Astrocyte (in vitro differentiated cells and primary cell): ENCODE data around the gene CXCR5. TPM values are rescaled to one million over a fixed set of nuclear protein-coding genes. Genes with fewer than 3 reads are reported as not detected.

Experiments used
- DNase-seq: peaks from one replicate; pipeline ENCODE4 v3.0.0-alpha.2; 2010; ENCODE audit warnings: low read depth
- FAIRE-seq: peaks from 2 replicates; lab custom pipeline; 2011; peaks lifted over from hg19 to GRCh38; lab: Jason Lieb, UNC
- H2AFZ ChIP-seq: 2 replicates; pipeline ENCODE4 v1.6.0; 2012; ENCODE audit warnings: low read depth, low read length, inconsistent platforms
- H3K27ac ChIP-seq: 2 replicates; pipeline ENCODE4 v1.5.1; 2011; ENCODE audit warnings: low read depth, low read length, inconsistent platforms
- H3K27me3 ChIP-seq: 2 replicates; pipeline ENCODE4 v1.6.0; 2011; ENCODE audit warnings: low read length, inconsistent platforms; ENCODE audit not compliant: insufficient read depth
- H3K36me3 ChIP-seq: 2 replicates; pipeline ENCODE4 v1.5.1; 2011; ENCODE audit warnings: low read length, inconsistent platforms; ENCODE audit not compliant: insufficient read depth
- H3K4me1 ChIP-seq: 2 replicates; pipeline ENCODE4 v1.5.1; 2011; ENCODE audit warnings: low read length, inconsistent platforms; ENCODE audit not compliant: insufficient read depth
- H3K4me2 ChIP-seq: 2 replicates; pipeline ENCODE4 v1.6.0; 2012; ENCODE audit warnings: low read length, inconsistent platforms
- H3K4me3 ChIP-seq: 2 replicates; pipeline ENCODE4 v1.5.1; 2011; ENCODE audit warnings: low read depth, mild to moderate bottlenecking, low read length, inconsistent platforms; ENCODE audit not compliant: insufficient read depth
- H3K79me2 ChIP-seq: 2 replicates; pipeline ENCODE4 v1.6.0; 2012; ENCODE audit warnings: mild to moderate bottlenecking, low read length, inconsistent platforms; ENCODE audit not compliant: insufficient read depth
- H3K9ac ChIP-seq: 2 replicates; pipeline ENCODE4 v1.6.0; 2012; ENCODE audit warnings: mild to moderate bottlenecking, low read length, inconsistent platforms
- H3K9me3 ChIP-seq: 2 replicates; pipeline ENCODE4 v1.5.1; 2012; ENCODE audit warnings: low read depth, mild to moderate bottlenecking, low read length, inconsistent platforms; ENCODE audit not compliant: insufficient read depth
- H4K20me1 ChIP-seq: 2 replicates; pipeline ENCODE4 v1.6.0; 2012; ENCODE audit warnings: low read length, inconsistent platforms; ENCODE audit not compliant: insufficient read depth
- H3K27ac Mint-ChIP-seq: one replicate; pipeline ENCODE4 v1.8.0; 2021; ENCODE audit warnings: mild to moderate bottlenecking, mixed read lengths; ENCODE audit not compliant: unreplicated experiment
- H3K27me3 Mint-ChIP-seq: one replicate; pipeline ENCODE4 v1.8.0; 2021; ENCODE audit warnings: low read depth, mixed read lengths; ENCODE audit not compliant: unreplicated experiment
- H3K36me3 Mint-ChIP-seq: one replicate; pipeline ENCODE4 v1.8.0; 2021; ENCODE audit warnings: low read depth, mixed read lengths; ENCODE audit not compliant: unreplicated experiment
- H3K4me1 Mint-ChIP-seq: one replicate; pipeline ENCODE4 v1.8.0; 2021; ENCODE audit warnings: low read depth, mixed read lengths; ENCODE audit not compliant: unreplicated experiment
- H3K4me3 Mint-ChIP-seq: one replicate; pipeline ENCODE4 v1.8.0; 2021; ENCODE audit warnings: mild to moderate bottlenecking, moderate library complexity, mixed read lengths; ENCODE audit not compliant: unreplicated experiment
- H3K9me3 Mint-ChIP-seq: one replicate; pipeline ENCODE4 v1.8.0; 2021; ENCODE audit warnings: mild to moderate bottlenecking, mixed read lengths; ENCODE audit not compliant: unreplicated experiment
- EZH2 ChIP-seq: IDR thresholded peaks from 2 replicates; pipeline ENCODE4 v1.6.1; 2012; ENCODE audit warnings: mild to moderate bottlenecking, low read length, inconsistent platforms; ENCODE audit not compliant: insufficient read depth
- total RNA-seq: library from RNA; stranded (reverse); gene quantifications from 2 replicates; pipeline ENCODE4 v1.2.1, GENCODE V29; 2021
- TF ChIP-seq, protein P1 (sequence below): IDR thresholded peaks from 2 replicates; pipeline ENCODE4 v1.5.1; 2011; ENCODE audit warnings: low read depth, mild to moderate bottlenecking, inconsistent platforms, low read length, moderate library complexity; ENCODE audit not compliant: insufficient read depth

Gene CXCR5
- total RNA-seq, 1 donor from 2014 or later = 0.07 TPM

DNA sequence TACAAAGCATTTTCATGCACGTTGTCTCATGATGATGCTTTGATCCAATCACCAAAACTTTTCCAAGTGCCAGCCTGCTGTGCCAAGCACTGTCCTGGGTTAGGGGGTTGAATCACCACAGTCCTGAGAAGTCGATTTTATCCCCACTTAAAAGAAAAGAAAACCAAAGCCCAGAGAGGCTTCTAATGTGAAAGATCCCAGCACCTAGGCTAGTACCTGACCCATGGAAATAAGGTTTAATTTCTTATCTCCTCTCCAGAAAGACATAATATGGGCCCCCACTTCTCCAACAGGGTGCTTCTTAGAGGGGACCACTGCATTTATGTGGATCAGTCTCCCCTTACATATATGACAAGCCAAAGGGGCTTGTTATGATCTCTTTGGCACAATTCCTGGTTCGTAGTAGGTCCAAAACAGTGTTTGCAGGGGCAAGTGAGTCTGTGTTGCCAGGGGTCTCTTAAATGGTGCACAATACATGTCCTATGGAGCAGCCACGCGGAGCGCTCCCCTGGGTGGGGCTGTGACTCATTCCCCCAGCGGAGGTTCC lies 43.9 kb downstream of the CXCR5 start:
- TF ChIP-seq, protein P1, sequence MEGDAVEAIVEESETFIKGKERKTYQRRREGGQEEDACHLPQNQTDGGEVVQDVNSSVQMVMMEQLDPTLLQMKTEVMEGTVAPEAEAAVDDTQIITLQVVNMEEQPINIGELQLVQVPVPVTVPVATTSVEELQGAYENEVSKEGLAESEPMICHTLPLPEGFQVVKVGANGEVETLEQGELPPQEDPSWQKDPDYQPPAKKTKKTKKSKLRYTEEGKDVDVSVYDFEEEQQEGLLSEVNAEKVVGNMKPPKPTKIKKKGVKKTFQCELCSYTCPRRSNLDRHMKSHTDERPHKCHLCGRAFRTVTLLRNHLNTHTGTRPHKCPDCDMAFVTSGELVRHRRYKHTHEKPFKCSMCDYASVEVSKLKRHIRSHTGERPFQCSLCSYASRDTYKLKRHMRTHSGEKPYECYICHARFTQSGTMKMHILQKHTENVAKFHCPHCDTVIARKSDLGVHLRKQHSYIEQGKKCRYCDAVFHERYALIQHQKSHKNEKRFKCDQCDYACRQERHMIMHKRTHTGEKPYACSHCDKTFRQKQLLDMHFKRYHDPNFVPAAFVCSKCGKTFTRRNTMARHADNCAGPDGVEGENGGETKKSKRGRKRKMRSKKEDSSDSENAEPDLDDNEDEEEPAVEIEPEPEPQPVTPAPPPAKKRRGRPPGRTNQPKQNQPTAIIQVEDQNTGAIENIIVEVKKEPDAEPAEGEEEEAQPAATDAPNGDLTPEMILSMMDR = no peak
- no peak for TF ChIP-seq EZH2
- Histone ChIP-seq H3K27me3 (no peaks in the 10 kb centered on the region), H3K9me3 (no peaks in the 10 kb centered on the region), H3K79me2 (peaks cover 30% of the 10 kb centered on the region), H3K4me1 (peaks cover 32% of the 10 kb centered on the region), H3K27ac (peak overlapping the region; percentile 16), H3K4me3 (peak overlapping the region; percentile 69), H3K4me2 (peak overlapping the region; percentile 93), H3K36me3 (no peaks in the 10 kb centered on the region), H3K9ac (peak overlapping the region; percentile 72), H2AFZ (no peak overlapping the region), H4K20me1 (peaks cover 25% of the 10 kb centered on the region)
- Mint-ChIP-seq H3K36me3 (peaks cover 2% of the 10 kb centered on the region), H3K9me3 (no peaks in the 10 kb centered on the region), H3K4me3 (peak overlapping the region; percentile 94), H3K4me1 (peaks cover 21% of the 10 kb centered on the region), H3K27ac (peak overlapping the region; percentile 97), H3K27me3 (no peaks in the 10 kb centered on the region)
- DNase-seq (no peak), FAIRE-seq (no peak)

GRCh38 chr11:118928101-118928869 lies 44.6 kb downstream of the CXCR5 start:
- peak overlapping the region; percentile 71 for H3K27ac ChIP-seq
- H3K79me2 ChIP-seq = peaks cover 23% of the 10 kb centered on the region
- peak overlapping the region; percentile 72 for H3K9ac ChIP-seq
- peak overlapping the region; percentile 94 for H3K4me3 Mint-ChIP-seq
- peaks cover 2% of the 10 kb centered on the region for H3K36me3 Mint-ChIP-seq
- H3K27me3 Mint-ChIP-seq = no peaks in the 10 kb centered on the region
- peaks cover 19% of the 10 kb centered on the region for H4K20me1 ChIP-seq
- peak overlapping the region; percentile 69 for H3K4me3 ChIP-seq
- H3K27me3 ChIP-seq = no peaks in the 10 kb centered on the region
- H3K4me1 Mint-ChIP-seq = peaks cover 18% of the 10 kb centered on the region
- peak; percentile 86 for DNase-seq
- H3K4me2 ChIP-seq = peak overlapping the region; percentile 93
- TF ChIP-seq, protein P1 = peak; percentile 90
- TF ChIP-seq EZH2 = no peak
- no peaks in the 10 kb centered on the region for H3K9me3 ChIP-seq
- H3K27ac Mint-ChIP-seq = peak overlapping the region; percentile 97
- peaks cover 25% of the 10 kb centered on the region for H3K4me1 ChIP-seq
- peak overlapping the region; percentile 74 for H2AFZ ChIP-seq
- H3K9me3 Mint-ChIP-seq = no peaks in the 10 kb centered on the region
- FAIRE-seq = no peak
- no peaks in the 10 kb centered on the region for H3K36me3 ChIP-seq
